Thyroid gland (tissue), 4 donors: ENCODE results near the gene CLCF1. TPM values are rescaled to one million over a fixed set of nuclear protein-coding genes. Genes with fewer than 3 reads are reported as not detected.

Experiments used
- DNase-seq, 2 donors: peaks; one replicate each; pipeline ENCODE4 v3.0.0-alpha.2; 2019
- H3K27ac ChIP-seq, 3 donors: fragments of 200-600 bp; sonication (generic); 1 replicate in 2 of 3; 2 replicates in 1 of 3; pipeline ENCODE4 v1.5.1; 2016 to 2019; ENCODE audit warnings: mild to moderate bottlenecking in 1 of 3, moderate library complexity in 1 of 3
- H3K27me3 ChIP-seq: fragments of 200-600 bp; sonication (generic); one replicate; pipeline ENCODE4 v1.5.1; 2019
- H3K36me3 ChIP-seq, 2 donors: fragments of 200-600 bp; sonication (generic); one replicate each; pipeline ENCODE4 v1.5.1; 2016 to 2019
- H3K4me1 ChIP-seq, 2 donors: fragments of 200-600 bp; sonication (generic); one replicate each; pipeline ENCODE4 v1.5.1; 2017 to 2019
- H3K4me3 ChIP-seq, 3 donors: fragments of 200-600 bp; sonication (generic); replicated peaks in 1 of 3; 1 replicate in 2 of 3; 2 replicates in 1 of 3; pipeline ENCODE4 v1.5.1; 2016; ENCODE audit warnings: mild to moderate bottlenecking in 1 of 3
- H3K9me3 ChIP-seq: fragments of 200-600 bp; sonication (generic); one replicate; pipeline ENCODE4 v1.5.1; 2017
- CTCF ChIP-seq, 6 experiments: fragments of 200-600 bp in 3 of 6; fragments of 450-650 bp in 3 of 6; sonication (generic) in 3 of 6; IDR thresholded peaks; one replicate each; pipeline ENCODE4 v1.5.1; 2016 to 2019; ENCODE audit warnings: antibody characterized with exemption in 6 of 6, mild to moderate bottlenecking in 2 of 6, inconsistent platforms in 1 of 6, moderate library complexity in 1 of 6
- POLR2A ChIP-seq, 2 donors: fragments of 450-650 bp; IDR thresholded peaks; one replicate each; pipeline ENCODE4 v1.6.1; 2017; ENCODE audit warnings: antibody characterized with exemption in 2 of 2, mild to moderate bottlenecking in 2 of 2, moderate library complexity in 1 of 2
- WGBS, 2 donors: methylation state at CpG; one replicate each; pipeline ENCODE4 v1.1.5; 2017; 5-methylcytosine and 5-hydroxymethylcytosine counted together
- intact Hi-C: fragments of 100-400 bp; cut with DNase I; formaldehyde crosslinking; loops from one replicate; pipeline ENCODE4 v1.15.1; 2023
- total RNA-seq, 4 donors: library from RNA; depleted of rRNA; stranded (reverse); fragments of >200 nt; gene quantifications; one replicate each; pipeline ENCODE4 v1.2.3, GENCODE V29; 2016

The CLCF1 gene
- total RNA-seq, 4 donors from 2014 or later = 4.3 to 9.4 (median 6.9) TPM

DNA sequence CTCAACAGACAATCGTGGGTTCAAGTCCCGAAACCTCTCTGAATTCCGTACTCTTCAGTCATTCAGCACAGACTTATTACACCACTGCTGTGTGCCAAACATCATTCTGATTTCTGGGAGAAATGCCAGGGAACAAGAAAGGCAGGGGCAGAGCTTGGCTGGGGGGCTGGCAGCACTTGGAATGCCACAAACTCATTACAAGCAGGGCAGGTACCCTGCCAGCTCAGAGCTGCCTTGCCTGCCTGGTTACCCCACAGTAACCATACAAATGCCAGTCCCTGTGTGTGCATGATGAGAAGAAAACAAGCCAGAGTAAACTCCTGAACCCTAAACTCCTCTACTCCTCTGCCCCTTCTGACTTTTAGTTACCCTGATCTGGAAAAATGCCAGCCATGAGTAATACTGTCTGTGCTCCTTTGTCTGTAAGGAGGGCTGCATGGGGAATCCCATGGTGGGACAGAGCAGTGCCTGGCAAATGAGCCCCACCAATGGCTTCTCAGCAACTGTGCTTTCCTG is 11.5 kb upstream of the CLCF1 start:
- WGBS, 2 donors = 42 to 45% methylated on average over 3 of the region's 3 CpGs
- H3K4me1 ChIP-seq = peaks cover 6 to 27% of the 10 kb centered on the region in 2 donors
- no peaks in the 10 kb centered on the region for H3K36me3 ChIP-seq
- H3K4me3 ChIP-seq = no peak overlapping the region
- peak overlapping the region in 2 of 3 donors; percentile 9 to 12 for H3K27ac ChIP-seq
- TF ChIP-seq POLR2A (IDR thresholded peaks at IDR 0.05) (no peak), CTCF (IDR thresholded peaks at IDR 0.05) (no peak)
- DNase-seq = peak; percentile 94
- no peaks in the 10 kb centered on the region for H3K27me3 ChIP-seq
- intact Hi-C loops = loop anchor here (5.0 kb wide), 1 partner anchor 38 kb away; no protein-coding TSS in a partner anchor
- no peaks in the 10 kb centered on the region for H3K9me3 ChIP-seq

- WGBS, 2 donors = 52 to 54% methylated on average over 14 of the region's 16 CpGs
- no peak for TF ChIP-seq POLR2A (IDR thresholded peaks at IDR 0.05)
- peak; percentile 95 to 98 (median 97) for TF ChIP-seq CTCF (IDR thresholded peaks at IDR 0.05)
- no peaks in the 10 kb centered on the region for H3K36me3 ChIP-seq
- intact Hi-C loops = loop anchor here (2.0 to 5.0 kb wide), 2 partner anchors 26 to 35 kb away; no protein-coding TSS in a partner anchor
- no peak overlapping the region for H3K4me3 ChIP-seq
- DNase-seq = peak; percentile 78 to 83
- no peaks in the 10 kb centered on the region for H3K9me3 ChIP-seq
- H3K27me3 ChIP-seq = no peaks in the 10 kb centered on the region
- peaks cover 18 to 51% of the 10 kb centered on the region in 2 donors for H3K4me1 ChIP-seq
- H3K27ac ChIP-seq = no peak overlapping the region
These were observed 9.1 kb upstream of the CLCF1 start for GRCh38 chr11:67382276-67383136.

DNA sequence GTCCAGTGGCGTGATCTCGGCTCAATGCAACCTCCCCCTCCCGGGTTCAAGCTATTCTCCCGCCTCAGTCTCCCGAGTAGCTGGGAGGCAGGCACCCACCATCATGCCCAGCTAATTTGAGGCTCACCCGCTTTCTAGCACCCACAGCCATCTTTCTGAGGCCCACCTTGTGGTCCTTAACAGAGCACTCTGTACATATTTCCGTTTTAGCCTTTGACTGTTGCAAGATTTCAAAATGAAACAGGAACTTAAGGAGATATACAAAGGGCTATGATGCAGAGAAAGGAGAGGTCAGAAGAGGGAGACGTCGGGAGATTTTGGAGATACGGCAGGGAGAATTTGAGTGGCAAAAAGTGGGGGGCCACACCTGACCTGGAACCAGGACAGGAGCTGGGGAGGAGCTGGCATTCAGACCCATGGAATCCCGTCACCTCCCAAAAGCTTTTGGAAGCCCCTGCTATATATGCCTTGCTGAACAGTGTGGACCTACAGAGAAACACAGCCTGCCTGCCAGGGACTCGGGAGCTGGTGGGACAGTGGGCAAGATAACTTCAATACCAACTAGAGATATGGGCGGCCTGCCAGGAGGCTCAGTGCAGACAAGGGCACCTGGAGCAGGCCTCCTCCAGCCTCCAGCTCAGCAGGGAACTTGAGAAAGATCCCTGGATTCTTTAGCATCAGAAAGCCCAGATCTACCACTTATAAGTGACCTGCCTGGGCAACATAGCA is 8.0 kb upstream of the CLCF1 start:
- peak; percentile 63 to 72 for DNase-seq
- H3K27me3 ChIP-seq = no peaks in the 10 kb centered on the region
- 59 to 62% methylated on average over 13 of the region's 13 CpGs for WGBS, 2 donors
- intact Hi-C loops = loop anchor here (5.0 kb wide), 1 partner anchor 34 kb away; no protein-coding TSS in a partner anchor
- no peaks in the 10 kb centered on the region for H3K9me3 ChIP-seq
- H3K36me3 ChIP-seq = no peaks in the 10 kb centered on the region
- no peak overlapping the region for H3K4me3 ChIP-seq
- H3K27ac ChIP-seq = no peak overlapping the region
- no peak for TF ChIP-seq POLR2A (IDR thresholded peaks at IDR 0.05)
- TF ChIP-seq CTCF (IDR thresholded peaks at IDR 0.05) = no peak
- peaks cover 24 to 61% of the 10 kb centered on the region in 2 donors for H3K4me1 ChIP-seq

- no peak for DNase-seq
- intact Hi-C loops = loop anchor here (5.0 kb wide), 1 partner anchor 32 kb away; no protein-coding TSS in a partner anchor
These were observed 6.0 kb upstream of the CLCF1 start for GRCh38 chr11:67379061-67380058.

More at GRCh38 chr11:67379061-67380058, 6.0 kb upstream of the CLCF1 start:
- WGBS, 2 donors = 78 to 83% methylated on average over 16 to 17 of the region's 23 CpGs
- Histone ChIP-seq H3K27ac (peak overlapping the region; percentile 46 to 62 (median 56)), H3K4me1 (peaks cover 26 to 62% of the 10 kb centered on the region in 2 donors), H3K36me3 (no peaks in the 10 kb centered on the region), H3K27me3 (no peaks in the 10 kb centered on the region), H3K4me3 (no peak overlapping the region), H3K9me3 (no peaks in the 10 kb centered on the region)
- TF ChIP-seq POLR2A (IDR thresholded peaks at IDR 0.05) (no peak), CTCF (IDR thresholded peaks at IDR 0.05) (no peak)
